IPS-18a (cell line): ENCODE data around the gene SRRD.

ENCODE experiments used
- H3K27ac ChIP-seq: one replicate; pipeline ENCODE4 v1.5.1; 2013; ENCODE audit warnings: low read length
- H3K27me3 ChIP-seq: one replicate; pipeline ENCODE4 v1.6.1; 2013; ENCODE audit warnings: mild to moderate bottlenecking, low read length; ENCODE audit not compliant: control insufficient read depth, insufficient read depth
- H3K36me3 ChIP-seq: one replicate; pipeline ENCODE4 v1.6.1; 2013; ENCODE audit warnings: low read depth, low read length; ENCODE audit not compliant: control insufficient read depth
- H3K4me1 ChIP-seq: one replicate; pipeline ENCODE4 v1.6.1; 2013; ENCODE audit warnings: low read depth, low read length; ENCODE audit not compliant: control insufficient read depth
- H3K4me3 ChIP-seq: one replicate; pipeline ENCODE4 v1.5.1; 2013; ENCODE audit warnings: low read length
- H3K9ac ChIP-seq: one replicate; pipeline ENCODE4 v1.6.1; 2013; ENCODE audit warnings: mild to moderate bottlenecking, low read length, moderate library complexity
- H3K9me3 ChIP-seq: one replicate; pipeline ENCODE4 v1.6.1; 2013; ENCODE audit warnings: low read depth, low read length; ENCODE audit not compliant: control insufficient read depth

Gene SRRD

DNA sequence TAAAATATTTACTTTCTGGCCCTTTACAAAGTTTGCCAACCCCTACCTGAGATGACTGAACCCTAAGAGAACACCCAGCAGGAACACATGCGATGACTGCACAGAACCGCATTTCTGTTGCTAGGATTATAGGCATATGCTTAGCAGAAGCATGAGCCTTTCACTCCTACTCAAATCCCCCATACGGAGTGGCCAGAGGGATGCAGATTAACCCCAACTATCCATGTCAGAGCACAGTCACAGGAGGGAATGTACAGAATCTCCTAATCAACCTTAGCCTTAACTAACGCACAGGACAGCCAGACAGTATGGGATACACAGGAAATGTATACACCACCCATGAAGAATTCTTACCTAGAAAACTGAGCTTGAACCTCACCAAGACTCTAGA lies 6.3 kb upstream of the SRRD start:
- Histone ChIP-seq H3K9me3 (no peaks in the 10 kb centered on the region), H3K9ac (no peak overlapping the region), H3K4me1 (peaks cover 6% of the 10 kb centered on the region), H3K27ac (no peak overlapping the region), H3K27me3 (no peaks in the 10 kb centered on the region), H3K36me3 (peaks cover 39% of the 10 kb centered on the region), H3K4me3 (no peak overlapping the region)

DNA sequence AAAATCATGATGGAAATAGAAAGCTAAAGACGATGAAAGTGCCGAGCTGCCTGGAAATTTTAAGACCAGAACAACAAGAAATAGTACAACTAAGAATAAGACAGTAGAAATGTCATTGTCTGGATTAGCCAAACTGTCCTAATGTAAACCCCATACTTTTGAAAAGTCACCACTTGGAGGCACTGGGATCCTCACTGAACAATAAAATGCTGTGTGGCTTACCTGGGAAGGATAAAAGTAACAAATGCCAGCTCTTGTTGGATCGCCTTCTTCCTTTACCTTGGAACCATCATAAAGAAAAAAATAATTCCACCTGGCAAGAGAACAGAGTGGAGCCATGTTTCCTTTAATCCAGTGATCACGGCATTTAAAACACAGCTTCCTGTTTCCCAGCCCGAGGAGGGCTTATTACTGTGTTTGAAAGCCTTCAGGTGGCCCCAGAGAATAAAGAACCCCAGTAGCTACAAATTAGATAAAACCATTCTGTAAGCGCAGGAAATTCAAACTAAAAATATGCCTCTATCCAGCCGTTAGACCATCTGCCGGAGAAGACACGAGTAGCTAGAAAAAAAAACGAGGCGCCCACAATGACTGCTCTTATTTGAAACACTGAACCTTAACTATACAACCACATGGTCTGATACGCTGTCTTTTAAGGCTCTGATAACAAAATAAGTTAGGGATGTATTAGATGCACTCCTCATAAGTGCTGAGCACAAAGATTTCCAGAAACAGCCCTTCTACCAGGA lies 4.5 kb upstream of the SRRD start:
- Histone ChIP-seq H3K4me3 (no peak overlapping the region), H3K4me1 (peaks cover 12% of the 10 kb centered on the region)

DNA sequence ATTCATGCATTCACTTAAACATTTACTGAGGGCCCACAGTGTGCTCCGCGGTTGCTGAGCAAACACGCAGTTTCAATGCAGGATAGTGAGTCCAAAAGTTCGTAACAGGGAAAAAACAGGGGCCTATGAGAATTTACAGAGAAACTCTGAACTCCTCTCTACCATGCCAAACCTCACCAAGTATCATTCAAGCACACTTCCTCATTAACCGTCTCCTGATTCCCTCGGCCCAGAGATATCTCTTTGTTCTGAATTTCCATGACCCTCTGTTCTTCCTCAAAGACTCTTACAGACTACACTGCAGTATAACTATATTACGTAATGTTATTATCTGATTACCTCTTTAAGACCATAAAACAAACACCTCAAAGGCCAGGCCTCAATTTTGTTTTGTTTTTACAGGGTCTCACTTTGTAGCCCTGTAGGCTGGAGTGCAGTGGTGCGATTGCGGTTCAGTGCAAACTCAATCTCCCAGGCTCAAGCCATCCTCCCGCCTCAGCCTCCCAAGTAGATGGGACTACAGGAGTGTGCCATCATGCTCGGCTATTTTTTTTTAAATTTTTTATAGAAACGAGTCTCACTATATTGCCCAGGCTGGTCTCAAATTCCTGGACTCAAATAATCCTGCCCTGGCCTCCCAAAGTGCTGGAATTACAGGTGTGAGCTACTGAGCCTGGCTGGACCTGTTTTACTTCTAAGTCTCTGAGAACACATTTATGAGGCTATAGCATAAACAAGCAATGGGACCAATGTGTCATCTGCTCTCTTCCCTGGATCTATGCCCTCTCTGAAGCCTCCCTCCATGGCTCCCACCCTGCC lies 3.7 kb upstream of the SRRD start:
- no peak overlapping the region for H3K4me3 ChIP-seq

More for the DNA sequence above, 4.5 kb upstream of the SRRD start:
- H3K9ac ChIP-seq: no peak overlapping the region
- H3K36me3 ChIP-seq: peaks cover 24% of the 10 kb centered on the region
- no peak overlapping the region for H3K27ac ChIP-seq
- no peaks in the 10 kb centered on the region for H3K27me3 ChIP-seq
- no peaks in the 10 kb centered on the region for H3K9me3 ChIP-seq

DNA sequence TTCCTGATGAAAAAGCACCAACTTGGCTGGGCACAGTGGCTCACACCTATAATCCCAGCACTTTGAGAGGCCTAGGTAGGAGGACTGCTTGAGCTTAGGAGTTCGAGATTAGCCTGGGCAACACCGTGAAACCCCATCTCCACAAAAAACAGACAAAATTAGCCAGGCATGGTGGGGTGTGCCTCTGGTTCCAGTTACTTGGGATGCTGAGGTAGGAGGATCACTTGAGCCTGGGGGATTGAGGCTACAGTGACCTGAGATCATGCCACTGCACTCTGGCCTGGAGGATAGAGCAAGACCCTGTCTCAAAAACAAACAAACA lies 3.1 kb upstream of the SRRD start:
- no peak overlapping the region for H3K27ac ChIP-seq
- no peaks in the 10 kb centered on the region for H3K27me3 ChIP-seq
- H3K36me3 ChIP-seq: peaks cover 24% of the 10 kb centered on the region
- H3K9me3 ChIP-seq: no peaks in the 10 kb centered on the region
- H3K4me3 ChIP-seq: no peak overlapping the region
- peaks cover 16% of the 10 kb centered on the region for H3K4me1 ChIP-seq
- no peak overlapping the region for H3K9ac ChIP-seq

More for the DNA sequence above, 3.7 kb upstream of the SRRD start:
- Histone ChIP-seq H3K9ac (no peak overlapping the region), H3K27me3 (no peaks in the 10 kb centered on the region), H3K9me3 (no peaks in the 10 kb centered on the region), H3K36me3 (peaks cover 24% of the 10 kb centered on the region), H3K27ac (no peak overlapping the region), H3K4me1 (peaks cover 16% of the 10 kb centered on the region)

DNA sequence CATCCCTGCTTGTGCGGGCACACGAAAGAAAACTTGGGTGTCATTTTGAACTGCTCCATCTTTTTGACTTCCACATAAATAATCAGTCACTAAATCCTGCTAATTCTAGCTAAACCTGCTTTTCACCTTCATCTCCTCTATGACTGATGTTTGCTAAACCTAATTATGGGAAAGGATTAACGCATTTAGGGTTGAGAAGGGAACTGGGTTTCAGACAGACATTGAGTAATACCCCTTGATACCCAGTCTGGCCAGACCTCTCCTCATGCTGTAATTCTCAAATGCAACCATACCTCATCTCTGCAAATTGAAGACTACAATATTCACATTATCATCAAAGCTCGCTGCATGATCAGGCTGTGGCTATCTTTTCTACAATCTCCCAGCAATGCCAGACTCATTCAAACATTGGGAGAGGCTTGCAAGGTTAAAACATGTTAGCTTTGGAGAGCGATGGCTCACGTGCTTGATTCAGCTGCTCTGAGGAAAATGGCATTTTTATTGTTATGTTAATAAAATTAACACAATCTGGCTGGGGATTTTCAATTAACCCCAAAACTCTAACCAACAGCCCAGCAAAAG lies 2.5 kb upstream of the SRRD start:
- no peak overlapping the region for H3K9ac ChIP-seq
- H3K36me3 ChIP-seq: peaks cover 22% of the 10 kb centered on the region
- no peaks in the 10 kb centered on the region for H3K9me3 ChIP-seq
- peaks cover 16% of the 10 kb centered on the region for H3K4me1 ChIP-seq
- no peaks in the 10 kb centered on the region for H3K27me3 ChIP-seq
- H3K4me3 ChIP-seq: no peak overlapping the region
- H3K27ac ChIP-seq: no peak overlapping the region

DNA sequence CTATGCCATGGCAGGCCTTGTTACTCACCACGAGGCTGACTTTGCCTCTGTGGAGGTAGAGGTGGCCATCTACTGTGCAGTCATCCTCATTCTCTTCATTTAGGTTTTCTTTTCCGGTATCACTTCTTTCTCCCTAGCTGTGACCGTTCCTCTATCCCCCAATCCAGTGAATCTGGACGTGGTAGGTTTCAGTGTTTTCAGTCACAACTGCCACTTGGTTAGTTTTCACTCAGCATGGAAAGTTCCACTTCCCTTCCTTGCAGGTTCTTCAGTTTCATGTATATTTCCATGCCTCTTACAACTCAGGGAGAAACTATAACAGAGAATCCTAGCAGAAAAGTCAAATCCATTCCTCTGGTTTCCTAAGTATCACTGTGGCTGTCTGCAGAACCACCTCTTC lies 2.0 kb upstream of the SRRD start:
- no peaks in the 10 kb centered on the region for H3K27me3 ChIP-seq
- no peak overlapping the region for H3K9ac ChIP-seq
- no peaks in the 10 kb centered on the region for H3K9me3 ChIP-seq
- H3K27ac ChIP-seq: no peak overlapping the region
- peaks cover 16% of the 10 kb centered on the region for H3K4me1 ChIP-seq
- peaks cover 19% of the 10 kb centered on the region for H3K36me3 ChIP-seq
- H3K4me3 ChIP-seq: no peak overlapping the region

DNA sequence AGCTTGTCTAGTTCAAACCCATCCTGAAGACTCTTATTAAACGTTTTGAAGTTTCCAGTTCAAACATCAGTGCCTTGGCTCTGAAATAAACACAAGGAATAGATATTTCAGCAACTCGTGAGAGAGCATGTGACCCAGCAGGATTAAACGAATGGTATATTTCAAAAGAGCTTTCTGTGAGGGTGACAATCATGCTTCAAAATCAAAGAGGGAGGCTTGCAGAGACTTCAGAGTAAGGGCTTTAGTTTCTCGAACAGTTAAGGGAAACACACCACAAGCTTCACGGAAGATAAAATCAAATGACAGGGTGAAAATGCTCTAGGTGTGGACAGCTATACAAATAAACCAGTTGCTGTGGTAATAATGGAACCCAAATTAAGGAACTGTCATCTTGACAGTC lies 1.5 kb upstream of the SRRD start:
- H3K36me3 ChIP-seq: peaks cover 14% of the 10 kb centered on the region
- no peak overlapping the region for H3K4me3 ChIP-seq
- no peaks in the 10 kb centered on the region for H3K27me3 ChIP-seq
- H3K27ac ChIP-seq: no peak overlapping the region
- peaks cover 16% of the 10 kb centered on the region for H3K4me1 ChIP-seq
- no peak overlapping the region for H3K9ac ChIP-seq
- no peaks in the 10 kb centered on the region for H3K9me3 ChIP-seq

DNA sequence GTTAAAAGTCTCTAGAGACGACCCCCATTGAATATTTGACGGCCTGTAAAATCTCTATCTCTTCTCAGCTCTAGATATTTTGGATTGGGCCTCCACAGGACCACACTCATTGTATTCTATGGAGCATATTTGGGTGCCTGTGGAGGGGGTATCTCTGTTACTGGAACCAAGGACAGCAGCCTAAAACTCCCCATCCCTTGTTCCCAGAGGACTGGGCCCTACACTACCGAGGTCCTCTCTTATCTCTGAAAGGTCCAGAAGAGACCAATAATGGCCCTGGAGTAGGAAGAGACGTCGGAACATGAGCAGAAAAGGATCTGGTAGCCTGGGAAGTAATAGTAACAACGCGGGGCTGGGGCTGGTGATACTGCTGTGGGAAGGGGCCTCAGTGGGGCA lies 636 bp upstream of the SRRD start:
- Histone ChIP-seq H3K36me3 (peaks cover 9% of the 10 kb centered on the region), H3K9ac (peak overlapping the region; percentile 94), H3K4me3 (peak overlapping the region; percentile 98), H3K27me3 (no peaks in the 10 kb centered on the region), H3K9me3 (no peaks in the 10 kb centered on the region), H3K4me1 (peaks cover 16% of the 10 kb centered on the region), H3K27ac (peak overlapping the region; percentile 91)

DNA sequence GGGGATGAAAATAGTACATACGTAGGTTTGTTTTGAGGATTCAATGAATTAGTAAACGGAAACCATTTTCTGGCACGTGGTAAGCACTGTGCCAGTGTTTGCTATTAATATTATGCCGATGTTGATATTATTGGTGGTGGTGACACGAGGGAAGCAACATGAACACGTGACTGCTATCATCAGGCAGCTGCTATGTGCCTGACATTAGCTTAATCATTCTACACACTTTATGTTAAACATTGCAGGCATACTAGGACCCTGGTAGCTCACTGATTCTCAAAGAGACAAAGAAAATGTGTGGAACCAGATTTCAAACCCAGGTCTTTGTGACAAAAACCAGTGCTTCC lies 656 bp downstream of the SRRD start:
- H3K4me1 ChIP-seq: peaks cover 16% of the 10 kb centered on the region
- H3K27me3 ChIP-seq: no peaks in the 10 kb centered on the region
- H3K27ac ChIP-seq: peak overlapping the region; percentile 60
- H3K9ac ChIP-seq: peak overlapping the region; percentile 94
- H3K4me3 ChIP-seq: peak overlapping the region; percentile 98
- H3K9me3 ChIP-seq: no peaks in the 10 kb centered on the region
- H3K36me3 ChIP-seq: peaks cover 20% of the 10 kb centered on the region

DNA sequence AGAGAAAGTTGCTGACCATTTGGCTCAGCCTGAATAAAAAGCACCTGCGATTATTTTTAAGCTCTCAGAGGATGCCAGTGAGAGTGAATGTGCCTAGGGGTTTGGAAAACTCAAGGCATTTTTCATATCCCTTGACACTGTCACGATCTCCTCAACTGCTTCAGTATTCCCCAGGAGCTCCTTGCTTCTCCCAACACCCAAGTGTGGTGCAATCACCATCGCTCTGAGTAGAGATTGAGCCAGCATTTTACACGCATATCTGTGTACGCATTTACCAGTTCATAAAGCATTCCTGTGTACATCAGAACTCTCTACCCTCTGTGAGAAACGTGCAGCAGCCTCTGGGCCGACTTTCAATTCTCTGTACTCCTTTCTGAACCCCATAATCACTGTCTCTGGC lies 1.3 kb downstream of the SRRD start:
- H3K9ac ChIP-seq: no peak overlapping the region
- H3K27me3 ChIP-seq: no peaks in the 10 kb centered on the region
- no peak overlapping the region for H3K27ac ChIP-seq
- H3K4me1 ChIP-seq: peaks cover 16% of the 10 kb centered on the region
- peak overlapping the region; percentile 16 for H3K4me3 ChIP-seq
- no peaks in the 10 kb centered on the region for H3K9me3 ChIP-seq
- peaks cover 27% of the 10 kb centered on the region for H3K36me3 ChIP-seq

DNA sequence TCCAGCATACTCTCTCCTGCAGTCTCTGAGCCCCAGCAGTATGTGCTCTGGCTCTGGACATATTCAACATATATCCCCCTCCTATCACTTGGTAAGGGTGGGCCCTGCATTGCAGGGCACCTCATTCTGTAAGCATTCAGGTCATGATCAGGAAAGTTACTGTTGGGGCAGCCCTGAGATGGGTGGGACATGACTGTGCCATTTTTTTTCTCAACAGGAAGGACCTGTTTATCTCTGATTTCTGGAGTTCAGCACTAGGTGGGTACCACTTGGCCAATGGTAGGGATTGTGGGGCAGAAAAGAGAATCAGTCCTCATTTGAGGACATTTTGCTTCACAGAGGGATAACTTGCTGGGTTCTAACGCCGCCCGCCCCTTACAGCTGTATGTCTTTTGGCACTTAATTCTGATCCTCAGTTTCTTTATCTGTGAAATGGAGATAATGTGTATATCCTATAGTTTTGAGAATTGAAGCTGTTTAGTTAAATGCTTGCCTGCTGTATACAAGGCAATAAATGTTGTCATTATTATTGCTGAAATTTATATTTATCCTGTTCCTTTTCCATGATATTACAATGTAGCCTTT lies 2.2 kb downstream of the SRRD start:
- Histone ChIP-seq H3K9ac (no peak overlapping the region), H3K4me3 (no peak overlapping the region), H3K27ac (no peak overlapping the region), H3K4me1 (peaks cover 16% of the 10 kb centered on the region), H3K36me3 (peaks cover 33% of the 10 kb centered on the region), H3K9me3 (no peaks in the 10 kb centered on the region), H3K27me3 (no peaks in the 10 kb centered on the region)
